ENCODE data around the gene MAP3K5. TPM values are rescaled to one million over a fixed set of nuclear protein-coding genes. Genes with fewer than 3 reads are reported as not detected.

Gene MAP3K5
- polyA plus RNA-seq, 3 donors = 9.6 to 12.0 (median 11.1) TPM

- Histone ChIP-seq H2AFZ (ENCODE audit: insufficient read depth, low read depth, low read length, poor library complexity, severe bottlenecking) (no peak overlapping the region), H3K4me3 (replicated peaks in 1 of 3; ENCODE audit: low read depth in 2 of 3, low read length in 3 of 3) (peak overlapping the region in 1 of 3 experiments; percentile 48), H4K20me1 (ENCODE audit: insufficient read depth, low read length) (peaks cover 95% of the 10 kb centered on the region), H3K4me2 (replicated peaks; ENCODE audit: extremely low read depth, low read length, poor library complexity, severe bottlenecking) (peak overlapping the region; percentile 48), H3K9me3 (replicated peaks in 1 of 2; ENCODE audit: control insufficient read depth in 1 of 2, insufficient read depth in 1 of 2, low read length in 2 of 2) (no peaks in the 10 kb centered on the region), H3K79me2 (ENCODE audit: insufficient read depth, low read length) (peaks cover 96% of the 10 kb centered on the region), H3K36me3 (replicated peaks in 1 of 2; ENCODE audit: control insufficient read depth in 1 of 2, insufficient read depth in 2 of 2, low read length in 2 of 2) (no peaks in the 10 kb centered on the region), H3K27ac (ENCODE audit: low read depth in 1 of 2, low read length in 2 of 2) (peak overlapping the region in 1 of 2 donors; percentile 82), H3K9ac (ENCODE audit: insufficient read depth, low read length, poor library complexity, severe bottlenecking) (no peak overlapping the region), H3K27me3 (ENCODE audit: control insufficient read depth in 2 of 2, insufficient read depth in 2 of 2, low read length in 2 of 2) (no peaks in the 10 kb centered on the region), H3K4me1 (ENCODE audit: control insufficient read depth in 1 of 2, insufficient read depth in 2 of 2, low read length in 2 of 2) (peaks cover 47 to 49% of the 10 kb centered on the region in 2 donors)
- Mint-ChIP-seq H3K4me1 (peaks cover 63% of the 10 kb centered on the region), H3K36me3 (peaks cover 7% of the 10 kb centered on the region in 2 donors), H3K4me3 (peak overlapping the region in 1 of 2 donors; percentile 75), H3K9me3 (peaks cover 0 to 2% (median 0%) of the 10 kb centered on the region in 7 donors), H3K27ac (peak overlapping the region; percentile 77 to 95 (median 86)), H3K27me3 (ENCODE audit: low read depth in 3 of 3) (peaks cover 0 to 2% (median 1%) of the 10 kb centered on the region in 3 donors)
- DNase-seq = no peak
- intact Hi-C loops (cut with micrococcal nuclease) = loop anchor here (5.0 kb wide), 1 partner anchor 41 kb away; the partner anchor contains the start of gene MAP3K5 (in 2 of the 2)
- WGBS (ENCODE audit: insufficient coverage) = 77% methylated on average over 2 of the region's 4 CpGs
- TF ChIP-seq CTCF (IDR thresholded peaks at IDR 0.05) = no peak
Observed at GRCh38 chr6:136750696-136751521, 41.4 kb downstream of the MAP3K5 start.

GRCh38 chr6:136749359-136749997, 42.8 kb downstream of the MAP3K5 start:
- Histone ChIP-seq H3K4me2 (replicated peaks; ENCODE audit: extremely low read depth, low read length, poor library complexity, severe bottlenecking) (no peak overlapping the region), H3K4me1 (ENCODE audit: control insufficient read depth in 1 of 2, insufficient read depth in 2 of 2, low read length in 2 of 2) (peaks cover 41 to 43% of the 10 kb centered on the region in 2 donors), H3K4me3 (replicated peaks in 1 of 3; ENCODE audit: low read depth in 2 of 3, low read length in 3 of 3) (no peak overlapping the region), H2AFZ (ENCODE audit: insufficient read depth, low read depth, low read length, poor library complexity, severe bottlenecking) (no peak overlapping the region), H3K9me3 (replicated peaks in 1 of 2; ENCODE audit: control insufficient read depth in 1 of 2, insufficient read depth in 1 of 2, low read length in 2 of 2) (no peaks in the 10 kb centered on the region), H3K9ac (ENCODE audit: insufficient read depth, low read length, poor library complexity, severe bottlenecking) (no peak overlapping the region), H4K20me1 (ENCODE audit: insufficient read depth, low read length) (peaks cover 96% of the 10 kb centered on the region), H3K27ac (ENCODE audit: low read depth in 1 of 2, low read length in 2 of 2) (peak overlapping the region in 1 of 2 donors; percentile 23), H3K79me2 (ENCODE audit: insufficient read depth, low read length) (peaks cover 96% of the 10 kb centered on the region), H3K36me3 (replicated peaks in 1 of 2; ENCODE audit: control insufficient read depth in 1 of 2, insufficient read depth in 2 of 2, low read length in 2 of 2) (no peaks in the 10 kb centered on the region), H3K27me3 (ENCODE audit: control insufficient read depth in 2 of 2, insufficient read depth in 2 of 2, low read length in 2 of 2) (no peaks in the 10 kb centered on the region)
- WGBS (ENCODE audit: insufficient coverage) = 58% methylated on average over 10 of the region's 13 CpGs
- H3K27ac Mint-ChIP-seq = peak overlapping the region in 2 of 7 donors; percentile 47 to 52
- intact Hi-C loops (cut with micrococcal nuclease) = no loop called here
- peaks cover 58% of the 10 kb centered on the region for H3K4me1 Mint-ChIP-seq
- H3K27me3 Mint-ChIP-seq (ENCODE audit: low read depth in 3 of 3) = peaks cover 0 to 2% (median 1%) of the 10 kb centered on the region in 3 donors
- no peak for TF ChIP-seq CTCF (IDR thresholded peaks at IDR 0.05)
- no peaks in the 10 kb centered on the region for H3K9me3 Mint-ChIP-seq
- peaks cover 5 to 14% of the 10 kb centered on the region in 2 donors for H3K36me3 Mint-ChIP-seq
- no peak for DNase-seq
- H3K4me3 Mint-ChIP-seq = no peak overlapping the region

All from CD14-positive monocyte (primary cell).